GM12878 (cell line): ENCODE measurements around the gene VCX2. TPM values are rescaled to one million over a fixed set of nuclear protein-coding genes. Genes with fewer than 3 reads are reported as not detected.

Source experiments
- ATAC-seq: fragments of 200-7000 bp; cut with Tn5 transposase; 3 replicates; pipeline ENCODE4 v1.9.1; 2020; ENCODE audit warnings: mild to moderate bottlenecking, moderate library complexity
- BruUV-seq: library from RNA; stranded (reverse); fragments of 400-500 nt; replicated peaks from 2 replicates; lab custom pipeline; 2021; lab: Mats Ljungman, UMichigan
- CTCF ChIA-PET: fragments of 300-600 bp; sonication (Branson Sonifier 250); formaldehyde crosslinking; extraction: SDS; loops from one replicate; lab custom pipeline; 2021; ENCODE audit warnings: inconsistent platforms; lab: Yijun Ruan, JAX
- POLR2A ChIA-PET: fragments of 350-600 bp; formaldehyde crosslinking; extraction: SDS; loops from one replicate; lab custom pipeline; 2021; ENCODE audit warnings: inconsistent platforms; lab: Charles Lee
- RAD21 ChIA-PET: fragments of 300-600 bp; sonication (Branson Sonifier 250); formaldehyde crosslinking; loops from one replicate; lab custom pipeline; 2023; ENCODE audit warnings: antibody characterized with exemption; ENCODE audit not compliant: unreplicated experiment; lab: Charles Lee
- SMC1A ChIA-PET: fragments of 300-600 bp; sonication (Branson Sonifier 250); formaldehyde crosslinking; loops from one replicate; lab custom pipeline; 2023; ENCODE audit not compliant: unreplicated experiment, uncharacterized antibody; lab: Charles Lee
- DNase-seq: peaks from one replicate; pipeline ENCODE4 v3.0.0-alpha.2; 2011; ENCODE audit warnings: low read depth, low spot score
- FAIRE-seq: peaks from 3 replicates; lab custom pipeline; 2011; peaks lifted over from hg19 to GRCh38; lab: Jason Lieb, UNC
- H2AFZ ChIP-seq: 2 replicates; pipeline ENCODE4 v1.6.0; 2011; ENCODE audit warnings: low read depth, low read length, control low read depth; ENCODE audit not compliant: control insufficient read depth
- H3K27ac ChIP-seq: 2 replicates; pipeline ENCODE4 v1.5.1; 2011; ENCODE audit warnings: control low read depth; ENCODE audit not compliant: control insufficient read depth, insufficient read depth
- H3K27me3 ChIP-seq, 2 experiments: replicated peaks in 1 of 2; 2 replicates each; pipeline versions ENCODE4 v1.6.0 to v1.6.1; 2011; ENCODE audit warnings: low read length in 1 of 2; ENCODE audit not compliant: control insufficient read depth in 2 of 2, insufficient read depth in 2 of 2
- H3K36me3 ChIP-seq, 2 experiments: 2 replicates each; pipeline ENCODE4 v1.5.1; 2011; ENCODE audit warnings: low read length in 1 of 2; ENCODE audit not compliant: control insufficient read depth in 2 of 2, insufficient read depth in 2 of 2
- H3K4me1 ChIP-seq: 2 replicates; pipeline ENCODE4 v1.6.1; 2011; ENCODE audit warnings: mild to moderate bottlenecking, low read length, moderate library complexity, mixed read lengths; ENCODE audit not compliant: control insufficient read depth, insufficient read depth
- H3K4me2 ChIP-seq: 2 replicates; pipeline ENCODE4 v1.6.0; 2011; ENCODE audit warnings: control low read depth; ENCODE audit not compliant: control insufficient read depth, insufficient read depth
- H3K4me3 ChIP-seq: fragments of 200-600 bp; sonication (generic); 2 replicates; pipeline ENCODE4 v1.5.1; 2016
- H3K79me2 ChIP-seq: 2 replicates; pipeline ENCODE4 v1.6.0; 2011; ENCODE audit warnings: low read length; ENCODE audit not compliant: control insufficient read depth, insufficient read depth
- H3K9ac ChIP-seq: 2 replicates; pipeline ENCODE4 v1.8.0; 2011; ENCODE audit warnings: low read length, control low read depth, mixed read lengths; ENCODE audit not compliant: control insufficient read depth, insufficient read depth
- H3K9me3 ChIP-seq: replicated peaks from 3 replicates; pipeline ENCODE4 v1.5.1; 2011; ENCODE audit warnings: mild to moderate bottlenecking, low read length; ENCODE audit not compliant: control insufficient read depth, insufficient read depth
- H4K20me1 ChIP-seq: 2 replicates; pipeline ENCODE4 v1.6.0; 2011; ENCODE audit not compliant: control insufficient read depth, insufficient read depth
- BRCA1 ChIP-seq: IDR thresholded peaks from 2 replicates; pipeline ENCODE4 v1.6.1; 2011; ENCODE audit warnings: low read depth, low read length, improper control_type of control experiment
- CBX3 ChIP-seq: fragments of 200-600 bp; sonication (generic); IDR thresholded peaks from 2 replicates; pipeline ENCODE4 v1.6.1; 2016; ENCODE audit warnings: low read depth, borderline replicate concordance
- CHD1 ChIP-seq: IDR thresholded peaks from 2 replicates; pipeline ENCODE4 v1.6.1; 2012; ENCODE audit warnings: low read depth, low read length, improper control_type of control experiment
- CREM ChIP-seq: IDR thresholded peaks from 2 replicates; pipeline ENCODE4 v1.6.1; 2014; ENCODE audit warnings: antibody characterized with exemption, low read depth
- DPF2 ChIP-seq: fragments of 450-650 bp; IDR thresholded peaks from 2 replicates; pipeline ENCODE4 v1.6.1; 2017; ENCODE audit warnings: mild to moderate bottlenecking
- ETV6 ChIP-seq, 2 experiments: fragments of 450-650 bp in 1 of 2; IDR thresholded peaks in 1 of 2; conservative IDR thresholded peaks in 1 of 2; 2 replicates each; pipeline ENCODE4 v1.6.1; 2014; ENCODE audit warnings: antibody characterized with exemption in 1 of 2, borderline replicate concordance in 1 of 2, low read depth in 1 of 2, mild to moderate bottlenecking in 1 of 2, moderate library complexity in 1 of 2
- HDGF ChIP-seq: fragments of 450-650 bp; IDR thresholded peaks from 2 replicates; pipeline ENCODE4 v1.6.1; 2016; ENCODE audit warnings: antibody characterized with exemption
- IRF4 ChIP-seq: IDR thresholded peaks from 2 replicates; pipeline ENCODE4 v1.6.1; 2011; ENCODE audit warnings: low read depth, low read length
- JUNB ChIP-seq: IDR thresholded peaks from 2 replicates; pipeline ENCODE4 v1.6.1; 2016; ENCODE audit warnings: antibody characterized with exemption, mild to moderate bottlenecking
- POLR2AphosphoS2 ChIP-seq: IDR thresholded peaks from 2 replicates; pipeline ENCODE4 v1.6.1; 2011; ENCODE audit warnings: low read depth, mild to moderate bottlenecking, low read length, improper control_type of control experiment, moderate library complexity
- POU2F2 ChIP-seq: IDR thresholded peaks from 3 replicates; pipeline ENCODE4 v1.6.1; 2011; ENCODE audit warnings: low read depth, mild to moderate bottlenecking, low read length, borderline replicate concordance
- RELA ChIP-seq: fragments of 450-650 bp; IDR thresholded peaks from 2 replicates; pipeline ENCODE4 v1.8.0; 2014; ENCODE audit warnings: borderline replicate concordance; ENCODE audit not compliant: partially characterized antibody
- RFX5 ChIP-seq: IDR thresholded peaks from 2 replicates; pipeline ENCODE4 v1.6.1; 2011; ENCODE audit warnings: low read depth, low read length, improper control_type of control experiment
- SP1 ChIP-seq: IDR thresholded peaks from one replicate; pipeline ENCODE4 v1.6.1; 2011; ENCODE audit warnings: low read depth, low read length
- TCF7 ChIP-seq: IDR thresholded peaks from 2 replicates; pipeline ENCODE4 v1.6.1; 2014; ENCODE audit warnings: antibody characterized with exemption, borderline replicate concordance
- WGBS: methylation state at CpG from one replicate; pipeline ENCODE4 v1.1.6; 2016; ENCODE audit warnings: low lambda C conversion rate; ENCODE audit not compliant: insufficient replicate concordance, insufficient coverage; ENCODE audit errors: missing lambda C conversion rate; 5-methylcytosine and 5-hydroxymethylcytosine counted together
- in situ Hi-C: fragments of 300-500 bp; cut with MboI; formaldehyde crosslinking; loops from 9 replicates; pipeline ENCODE4 v1.14.3; 2018; ENCODE audit warnings: mixed read lengths
- intact Hi-C: fragments of 100-400 bp; cut with micrococcal nuclease; formaldehyde crosslinking; loops from one replicate; pipeline ENCODE4 v1.14.2; 2022; ENCODE audit not compliant: unreplicated experiment
- polyA plus RNA-seq, 11 experiments: library from polyadenylated mRNA; depleted of rRNA in 4 of 11; unstranded in 6 of 11; stranded (reverse) in 5 of 11; fragments of >200 nt; fragmentation: Nextera tagmentation in 4 of 11; fragmentation: Illumina TruSeq in 1 of 11; extraction: Ambion mirVana in 4 of 11; extraction: Trizol in 1 of 11; gene quantifications; 1 replicate in 1 of 11; 2 replicates in 10 of 11; pipeline versions ENCODE4 v1.2.1 to v1.2.3, GENCODE V29; 2011 to 2016; ENCODE audit warnings: inconsistent platforms in 2 of 11, missing spikeins in 2 of 11, low read depth in 1 of 11
- total RNA-seq, 4 experiments: library from RNA; depleted of rRNA in 3 of 4; stranded (reverse); fragments of >200 nt in 3 of 4; fragmentation: Illumina TruSeq in 1 of 4; extraction: Trizol in 1 of 4; gene quantifications; 2 replicates each; pipeline versions ENCODE4 v1.2.1 to v1.2.3, GENCODE V29; 2013 to 2021
- TF ChIP-seq, protein P1 (sequence below): IDR thresholded peaks from 2 replicates; pipeline ENCODE4 v1.6.1; 2011; ENCODE audit warnings: borderline replicate concordance, low read depth, mild to moderate bottlenecking, moderate library complexity, low read length; ENCODE audit not compliant: insufficient read depth, poor library complexity, severe bottlenecking
- TF ChIP-seq, protein P2 (sequence below): fragments of 150-350 bp; IDR thresholded peaks from 2 replicates; pipeline ENCODE4 v1.6.1; 2016; ENCODE audit warnings: low read depth, low read length
- TF ChIP-seq, protein P3 (sequence below): IDR thresholded peaks from 2 replicates; pipeline ENCODE4 v1.6.1; 2012; ENCODE audit warnings: low read depth, low read length, improper control_type of control experiment
- TF ChIP-seq, protein P4 (sequence below): fragments of 450-650 bp; conservative IDR thresholded peaks from 2 replicates; pipeline ENCODE4 v1.6.1; 2017; ENCODE audit warnings: mild to moderate bottlenecking, moderate library complexity

VCX2 gene
- total and polyA plus RNA-seq, 10 of the 15 experiments (the other 5 are each of a cell fraction or from before 2014, with no cell fraction given), result not detected

DNA sequence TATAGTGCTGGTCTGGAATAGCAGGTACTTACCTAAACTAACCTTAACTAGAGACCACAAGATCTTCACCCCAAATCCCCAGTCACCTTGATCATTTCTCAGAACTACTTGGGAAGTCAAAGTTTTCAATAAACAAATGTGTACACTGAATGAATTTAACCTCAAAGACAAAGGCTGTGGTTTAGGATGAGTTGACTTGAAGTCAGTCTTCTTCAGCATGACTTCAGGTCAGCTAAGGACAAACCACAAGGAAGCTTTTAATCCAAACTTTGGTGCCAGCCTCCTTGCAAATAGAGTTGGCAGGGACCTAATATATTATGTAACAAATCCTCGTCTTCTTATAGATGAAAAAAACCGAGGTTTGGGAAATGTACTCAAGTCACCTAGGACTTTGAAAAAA lies 21.2 kb upstream of the VCX2 start:
- ChIA-PET POLR2A (no interaction called here), CTCF (no interaction called here), SMC1A (no interaction called here), RAD21 (no interaction called here)
- ATAC-seq, result no peak
- no peak for DNase-seq
- in situ Hi-C loops (no loop called here), intact Hi-C loops (no loop called here)
- no peak overlapping the region for H3K4me2 ChIP-seq
- H3K4me1 ChIP-seq, result no peaks in the 10 kb centered on the region
- 84% methylated on average over 2 of the region's 2 CpGs for WGBS
- BruUV-seq, result no TSS peak
- no peaks in the 10 kb centered on the region for H3K36me3 ChIP-seq
- FAIRE-seq, result no peak
- H3K4me3 ChIP-seq, result no peak overlapping the region
- no peak overlapping the region for H2AFZ ChIP-seq
- H3K9me3 ChIP-seq, result no peaks in the 10 kb centered on the region
- no peak overlapping the region for H3K9ac ChIP-seq
- no peaks in the 10 kb centered on the region for H4K20me1 ChIP-seq
- no peaks in the 10 kb centered on the region for H3K79me2 ChIP-seq
- no peak overlapping the region for H3K27ac ChIP-seq
- no peaks in the 10 kb centered on the region for H3K27me3 ChIP-seq
- TF ChIP-seq, protein P1, sequence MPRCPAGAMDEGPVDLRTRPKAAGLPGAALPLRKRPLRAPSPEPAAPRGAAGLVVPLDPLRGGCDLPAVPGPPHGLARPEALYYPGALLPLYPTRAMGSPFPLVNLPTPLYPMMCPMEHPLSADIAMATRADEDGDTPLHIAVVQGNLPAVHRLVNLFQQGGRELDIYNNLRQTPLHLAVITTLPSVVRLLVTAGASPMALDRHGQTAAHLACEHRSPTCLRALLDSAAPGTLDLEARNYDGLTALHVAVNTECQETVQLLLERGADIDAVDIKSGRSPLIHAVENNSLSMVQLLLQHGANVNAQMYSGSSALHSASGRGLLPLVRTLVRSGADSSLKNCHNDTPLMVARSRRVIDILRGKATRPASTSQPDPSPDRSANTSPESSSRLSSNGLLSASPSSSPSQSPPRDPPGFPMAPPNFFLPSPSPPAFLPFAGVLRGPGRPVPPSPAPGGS, result no peak
- no peak for TF ChIP-seq RFX5
- TF ChIP-seq CREM, result no peak
- no peak for TF ChIP-seq ETV6 (conservative IDR thresholded peaks at IDR 0.05 in 1 of 2, IDR thresholded peaks at IDR 0.05 in 1 of 2; ENCODE audit: borderline replicate concordance in 1 of 2, low read depth in 1 of 2)
- no peak for TF ChIP-seq JUNB
- no peak for TF ChIP-seq DPF2
- no peak for TF ChIP-seq SP1
- no peak for TF ChIP-seq CHD1
- TF ChIP-seq RELA, result no peak
- TF ChIP-seq, protein P2, sequence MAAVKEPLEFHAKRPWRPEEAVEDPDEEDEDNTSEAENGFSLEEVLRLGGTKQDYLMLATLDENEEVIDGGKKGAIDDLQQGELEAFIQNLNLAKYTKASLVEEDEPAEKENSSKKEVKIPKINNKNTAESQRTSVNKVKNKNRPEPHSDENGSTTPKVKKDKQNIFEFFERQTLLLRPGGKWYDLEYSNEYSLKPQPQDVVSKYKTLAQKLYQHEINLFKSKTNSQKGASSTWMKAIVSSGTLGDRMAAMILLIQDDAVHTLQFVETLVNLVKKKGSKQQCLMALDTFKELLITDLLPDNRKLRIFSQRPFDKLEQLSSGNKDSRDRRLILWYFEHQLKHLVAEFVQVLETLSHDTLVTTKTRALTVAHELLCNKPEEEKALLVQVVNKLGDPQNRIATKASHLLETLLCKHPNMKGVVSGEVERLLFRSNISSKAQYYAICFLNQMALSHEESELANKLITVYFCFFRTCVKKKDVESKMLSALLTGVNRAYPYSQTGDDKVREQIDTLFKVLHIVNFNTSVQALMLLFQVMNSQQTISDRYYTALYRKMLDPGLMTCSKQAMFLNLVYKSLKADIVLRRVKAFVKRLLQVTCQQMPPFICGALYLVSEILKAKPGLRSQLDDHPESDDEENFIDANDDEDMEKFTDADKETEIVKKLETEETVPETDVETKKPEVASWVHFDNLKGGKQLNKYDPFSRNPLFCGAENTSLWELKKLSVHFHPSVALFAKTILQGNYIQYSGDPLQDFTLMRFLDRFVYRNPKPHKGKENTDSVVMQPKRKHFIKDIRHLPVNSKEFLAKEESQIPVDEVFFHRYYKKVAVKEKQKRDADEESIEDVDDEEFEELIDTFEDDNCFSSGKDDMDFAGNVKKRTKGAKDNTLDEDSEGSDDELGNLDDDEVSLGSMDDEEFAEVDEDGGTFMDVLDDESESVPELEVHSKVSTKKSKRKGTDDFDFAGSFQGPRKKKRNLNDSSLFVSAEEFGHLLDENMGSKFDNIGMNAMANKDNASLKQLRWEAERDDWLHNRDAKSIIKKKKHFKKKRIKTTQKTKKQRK, result no peak
- TF ChIP-seq TCF7, result no peak
- no peak for TF ChIP-seq POU2F2
- no peak for TF ChIP-seq BRCA1
- TF ChIP-seq, protein P3, sequence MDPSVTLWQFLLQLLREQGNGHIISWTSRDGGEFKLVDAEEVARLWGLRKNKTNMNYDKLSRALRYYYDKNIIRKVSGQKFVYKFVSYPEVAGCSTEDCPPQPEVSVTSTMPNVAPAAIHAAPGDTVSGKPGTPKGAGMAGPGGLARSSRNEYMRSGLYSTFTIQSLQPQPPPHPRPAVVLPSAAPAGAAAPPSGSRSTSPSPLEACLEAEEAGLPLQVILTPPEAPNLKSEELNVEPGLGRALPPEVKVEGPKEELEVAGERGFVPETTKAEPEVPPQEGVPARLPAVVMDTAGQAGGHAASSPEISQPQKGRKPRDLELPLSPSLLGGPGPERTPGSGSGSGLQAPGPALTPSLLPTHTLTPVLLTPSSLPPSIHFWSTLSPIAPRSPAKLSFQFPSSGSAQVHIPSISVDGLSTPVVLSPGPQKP, result no peak
- TF ChIP-seq, protein P4, sequence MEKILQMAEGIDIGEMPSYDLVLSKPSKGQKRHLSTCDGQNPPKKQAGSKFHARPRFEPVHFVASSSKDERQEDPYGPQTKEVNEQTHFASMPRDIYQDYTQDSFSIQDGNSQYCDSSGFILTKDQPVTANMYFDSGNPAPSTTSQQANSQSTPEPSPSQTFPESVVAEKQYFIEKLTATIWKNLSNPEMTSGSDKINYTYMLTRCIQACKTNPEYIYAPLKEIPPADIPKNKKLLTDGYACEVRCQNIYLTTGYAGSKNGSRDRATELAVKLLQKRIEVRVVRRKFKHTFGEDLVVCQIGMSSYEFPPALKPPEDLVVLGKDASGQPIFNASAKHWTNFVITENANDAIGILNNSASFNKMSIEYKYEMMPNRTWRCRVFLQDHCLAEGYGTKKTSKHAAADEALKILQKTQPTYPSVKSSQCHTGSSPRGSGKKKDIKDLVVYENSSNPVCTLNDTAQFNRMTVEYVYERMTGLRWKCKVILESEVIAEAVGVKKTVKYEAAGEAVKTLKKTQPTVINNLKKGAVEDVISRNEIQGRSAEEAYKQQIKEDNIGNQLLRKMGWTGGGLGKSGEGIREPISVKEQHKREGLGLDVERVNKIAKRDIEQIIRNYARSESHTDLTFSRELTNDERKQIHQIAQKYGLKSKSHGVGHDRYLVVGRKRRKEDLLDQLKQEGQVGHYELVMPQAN, result no peak
- TF ChIP-seq POLR2AphosphoS2, result no peak
- TF ChIP-seq CBX3, result no peak
- no peak for TF ChIP-seq HDGF
- no peak for TF ChIP-seq IRF4
